Thyroid gland (tissue), 4 donors: ENCODE results near the gene DDX21. TPM values are rescaled to one million over a fixed set of nuclear protein-coding genes. Genes with fewer than 3 reads are reported as not detected.
A peak's percentile ranks its signal among the peaks of the same experiment; 100 is the strongest.

Experiments used
- DNase-seq, 2 donors: peaks; one replicate each; pipeline ENCODE4 v3.0.0-alpha.2; 2019
- H3K27ac ChIP-seq, 3 donors: fragments of 200-600 bp; sonication (generic); 1 replicate in 2 of 3; 2 replicates in 1 of 3; pipeline ENCODE4 v1.5.1; 2016 to 2019; ENCODE audit warnings: mild to moderate bottlenecking in 1 of 3, moderate library complexity in 1 of 3
- H3K27me3 ChIP-seq: fragments of 200-600 bp; sonication (generic); one replicate; pipeline ENCODE4 v1.5.1; 2019
- H3K36me3 ChIP-seq, 2 donors: fragments of 200-600 bp; sonication (generic); one replicate each; pipeline ENCODE4 v1.5.1; 2016 to 2019
- H3K4me1 ChIP-seq, 2 donors: fragments of 200-600 bp; sonication (generic); one replicate each; pipeline ENCODE4 v1.5.1; 2017 to 2019
- H3K4me3 ChIP-seq, 3 donors: fragments of 200-600 bp; sonication (generic); replicated peaks in 1 of 3; 1 replicate in 2 of 3; 2 replicates in 1 of 3; pipeline ENCODE4 v1.5.1; 2016; ENCODE audit warnings: mild to moderate bottlenecking in 1 of 3
- H3K9me3 ChIP-seq: fragments of 200-600 bp; sonication (generic); one replicate; pipeline ENCODE4 v1.5.1; 2017
- POLR2A ChIP-seq, 2 donors: fragments of 450-650 bp; IDR thresholded peaks; one replicate each; pipeline ENCODE4 v1.6.1; 2017; ENCODE audit warnings: antibody characterized with exemption in 2 of 2, mild to moderate bottlenecking in 2 of 2, moderate library complexity in 1 of 2
- WGBS, 2 donors: methylation state at CpG; one replicate each; pipeline ENCODE4 v1.1.5; 2017; 5-methylcytosine and 5-hydroxymethylcytosine counted together
- intact Hi-C: fragments of 100-400 bp; cut with DNase I; formaldehyde crosslinking; loops from one replicate; pipeline ENCODE4 v1.15.1; 2023
- total RNA-seq, 4 donors: library from RNA; depleted of rRNA; stranded (reverse); fragments of >200 nt; gene quantifications; one replicate each; pipeline ENCODE4 v1.2.3, GENCODE V29; 2016
- TF ChIP-seq, protein P1 (sequence below), 6 experiments: fragments of 200-600 bp in 3 of 6; fragments of 450-650 bp in 3 of 6; sonication (generic) in 3 of 6; IDR thresholded peaks; one replicate each; pipeline ENCODE4 v1.5.1; 2016 to 2019; ENCODE audit warnings: antibody characterized with exemption in 6 of 6, mild to moderate bottlenecking in 2 of 6, inconsistent platforms in 1 of 6, moderate library complexity in 1 of 6

The DDX21 gene
- total RNA-seq, 4 donors from 2014 or later, result 30.9 to 56.1 (median 38.1) TPM

- peak within 1 kb of the TSS; percentile 70 to 95 (median 90) for H3K4me3 ChIP-seq
- intact Hi-C loops, result no loop called here
- peaks cover 29 to 48% of the 10 kb centered on the region in 2 donors for H3K4me1 ChIP-seq
- no peaks in the 10 kb centered on the region for H3K9me3 ChIP-seq
- TF ChIP-seq POLR2A (IDR thresholded peaks at IDR 0.05), result peak in 1 of 2 donors; percentile 91
- TF ChIP-seq, protein P1, sequence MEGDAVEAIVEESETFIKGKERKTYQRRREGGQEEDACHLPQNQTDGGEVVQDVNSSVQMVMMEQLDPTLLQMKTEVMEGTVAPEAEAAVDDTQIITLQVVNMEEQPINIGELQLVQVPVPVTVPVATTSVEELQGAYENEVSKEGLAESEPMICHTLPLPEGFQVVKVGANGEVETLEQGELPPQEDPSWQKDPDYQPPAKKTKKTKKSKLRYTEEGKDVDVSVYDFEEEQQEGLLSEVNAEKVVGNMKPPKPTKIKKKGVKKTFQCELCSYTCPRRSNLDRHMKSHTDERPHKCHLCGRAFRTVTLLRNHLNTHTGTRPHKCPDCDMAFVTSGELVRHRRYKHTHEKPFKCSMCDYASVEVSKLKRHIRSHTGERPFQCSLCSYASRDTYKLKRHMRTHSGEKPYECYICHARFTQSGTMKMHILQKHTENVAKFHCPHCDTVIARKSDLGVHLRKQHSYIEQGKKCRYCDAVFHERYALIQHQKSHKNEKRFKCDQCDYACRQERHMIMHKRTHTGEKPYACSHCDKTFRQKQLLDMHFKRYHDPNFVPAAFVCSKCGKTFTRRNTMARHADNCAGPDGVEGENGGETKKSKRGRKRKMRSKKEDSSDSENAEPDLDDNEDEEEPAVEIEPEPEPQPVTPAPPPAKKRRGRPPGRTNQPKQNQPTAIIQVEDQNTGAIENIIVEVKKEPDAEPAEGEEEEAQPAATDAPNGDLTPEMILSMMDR (IDR thresholded peaks at IDR 0.05), result peak in 4 of 6 experiments; percentile 23 to 40 (median 32)
- peak within 1 kb of the TSS; percentile 33 to 84 (median 84) for H3K27ac ChIP-seq
- DNase-seq, result peak; percentile 96 to 97
- peaks cover 0 to 11% of the 10 kb centered on the region in 2 donors for H3K36me3 ChIP-seq
- 0% methylated on average over 11 to 29 of the region's 62 CpGs for WGBS, 2 donors
- no peaks in the 10 kb centered on the region for H3K27me3 ChIP-seq
Observed at GRCh38 chr10:68988530-68989316, 32.8 kb downstream of the DDX21 start, which contains the start of gene KIFBP. Gene KIFBP (plus strand): TSS chr10:68988803. CDS start chr10:68988833, 30 bp downstream.

DNA sequence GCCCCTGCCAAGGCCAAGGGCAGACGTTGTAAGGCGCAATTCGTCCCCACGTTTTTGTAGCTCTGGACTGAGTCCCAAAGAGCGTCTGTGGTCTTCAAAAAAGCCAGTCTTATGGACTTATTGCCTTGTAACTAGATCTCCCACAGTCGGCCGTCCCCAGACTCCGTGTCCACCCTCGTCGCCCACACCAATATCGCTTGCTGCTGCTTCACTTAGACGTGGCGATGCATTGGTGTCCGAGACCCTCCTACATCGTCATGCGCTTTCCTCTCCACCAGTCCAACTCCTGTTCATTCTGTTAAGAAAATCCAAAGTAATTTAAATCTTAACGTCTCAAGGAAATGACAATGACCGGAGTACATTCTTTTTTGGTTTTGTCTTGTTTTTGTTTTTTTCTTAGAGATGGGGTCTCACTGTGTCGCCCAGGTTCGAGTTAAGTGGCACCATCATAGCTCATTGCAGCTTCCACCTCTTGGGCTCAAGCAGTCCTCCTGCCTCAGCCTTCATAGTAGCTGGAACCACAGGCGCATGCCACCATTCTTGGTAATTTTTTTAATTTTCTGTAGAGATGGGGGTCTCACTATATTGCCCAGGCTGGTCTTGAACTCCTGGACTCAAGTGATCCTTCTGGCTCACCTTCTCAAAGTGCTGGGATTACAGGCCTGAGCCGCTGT lies 33.5 kb downstream of the DDX21 start:
- H3K9me3 ChIP-seq, result no peaks in the 10 kb centered on the region
- intact Hi-C loops, result no loop called here
- H3K27ac ChIP-seq, result peak overlapping the region; percentile 33 to 84 (median 84)
- DNase-seq, result no peak
- peak overlapping the region; percentile 70 to 95 (median 90) for H3K4me3 ChIP-seq
- peaks cover 0 to 5% of the 10 kb centered on the region in 2 donors for H3K36me3 ChIP-seq
- WGBS, 2 donors, result 17 to 19% methylated on average over 18 to 22 of the region's 22 CpGs
- no peaks in the 10 kb centered on the region for H3K27me3 ChIP-seq
- no peak for TF ChIP-seq POLR2A (IDR thresholded peaks at IDR 0.05)
- TF ChIP-seq, protein P1 (IDR thresholded peaks at IDR 0.05), result no peak
- peaks cover 31 to 46% of the 10 kb centered on the region in 2 donors for H3K4me1 ChIP-seq

DNA sequence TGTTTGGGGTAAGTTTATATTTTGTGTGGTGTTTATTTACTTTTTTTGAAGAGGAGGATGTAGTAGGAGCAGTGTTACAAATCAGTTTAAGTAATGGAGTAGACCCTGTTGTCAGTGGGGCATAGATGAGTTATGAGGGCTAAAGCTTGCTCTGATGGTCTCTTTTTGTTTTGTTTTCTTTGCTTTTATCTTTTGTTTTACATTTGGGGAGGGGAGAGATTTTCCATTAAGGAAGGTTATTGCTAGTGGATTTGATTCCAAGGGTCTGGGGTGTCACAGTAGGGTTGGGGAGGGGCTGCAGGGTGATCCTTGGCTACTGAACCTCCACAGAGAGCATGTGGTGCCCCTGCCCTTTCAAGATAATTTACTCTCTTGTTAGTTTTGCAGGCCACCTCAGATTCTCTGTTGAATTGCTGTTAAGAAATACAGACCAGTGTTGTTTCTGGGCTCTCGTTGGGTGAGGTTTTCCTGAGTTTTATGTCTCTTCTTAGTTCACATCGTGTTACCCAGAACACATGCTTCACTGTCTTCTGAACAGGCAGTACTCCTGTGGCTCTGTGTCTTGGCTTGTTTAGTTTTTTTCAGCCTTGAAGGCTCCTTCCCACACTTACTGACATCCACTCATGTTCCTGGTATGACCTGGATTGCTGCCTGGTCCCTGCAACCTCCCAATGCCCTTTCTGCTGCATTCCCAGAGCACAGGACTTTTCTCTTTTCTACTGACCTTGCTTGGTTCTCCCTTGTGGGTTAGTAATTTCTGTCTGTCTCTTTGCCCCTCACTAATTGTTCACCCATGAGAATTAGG lies 36.9 kb downstream of the DDX21 start:
- no peaks in the 10 kb centered on the region for H3K9me3 ChIP-seq
- H3K36me3 ChIP-seq, result no peaks in the 10 kb centered on the region
- WGBS, 2 donors, result 3 to 15% methylated on average over 2 of the region's 2 CpGs
- peak; percentile 78 to 80 for DNase-seq
- no peak overlapping the region for H3K4me3 ChIP-seq
- intact Hi-C loops, result loop anchor here (10.0 kb wide), 1 partner anchor 122 kb away; no protein-coding TSS in a partner anchor
- peak overlapping the region; percentile 33 to 69 (median 42) for H3K27ac ChIP-seq
- no peak for TF ChIP-seq POLR2A (IDR thresholded peaks at IDR 0.05)
- TF ChIP-seq, protein P1 (IDR thresholded peaks at IDR 0.05), result no peak
- H3K27me3 ChIP-seq, result no peaks in the 10 kb centered on the region
- H3K4me1 ChIP-seq, result peaks cover 31 to 49% of the 10 kb centered on the region in 2 donors

GRCh38 chr10:68997211-68997610 lies 41.2 kb downstream of the DDX21 start:
- DNase-seq, result no peak
- WGBS, 2 donors, result 87 to 88% methylated on average over 3 of the region's 3 CpGs

More at GRCh38 chr10:68997211-68997610, 41.2 kb downstream of the DDX21 start:
- no peaks in the 10 kb centered on the region for H3K27me3 ChIP-seq
- TF ChIP-seq, protein P1 (IDR thresholded peaks at IDR 0.05), result no peak
- no peak for TF ChIP-seq POLR2A (IDR thresholded peaks at IDR 0.05)
- intact Hi-C loops, result loop anchor here (10.0 kb wide), 1 partner anchor 118 kb away; no protein-coding TSS in a partner anchor
- peaks cover 7 to 15% of the 10 kb centered on the region in 2 donors for H3K36me3 ChIP-seq
- no peak overlapping the region for H3K4me3 ChIP-seq
- no peaks in the 10 kb centered on the region for H3K9me3 ChIP-seq
- no peak overlapping the region for H3K27ac ChIP-seq
- H3K4me1 ChIP-seq, result peaks cover 15 to 24% of the 10 kb centered on the region in 2 donors
